T47D (cell line): ENCODE measurements around the gene HSD17B11.
"Not testable (repeated sequence)": the region's sequence is repeated elsewhere in the genome, so short reads cannot be mapped to it uniquely, and the experiment has no call there.

Experiments
- DNase-seq, 2 experiments: peaks; one replicate each; pipeline versions ENCODE4 v3.0.0 to v3.0.0-alpha.2; 2011 to 2012; ENCODE audit warnings: low read depth in 1 of 2, low spot score in 1 of 2
- JUND ChIP-seq: IDR thresholded peaks from 2 replicates; pipeline ENCODE4 v1.6.1; 2012; ENCODE audit warnings: low read depth
- in situ Hi-C: cut with HindIII; loops from 2 replicates; pipeline ENCODE4 v1.10.0; 2016; ENCODE audit warnings: low sequenced_read_pairs, low pct_unique_long_range_greater_than_20kb

Gene HSD17B11

GRCh38 chr4:87390891-87391575 lies at the start of gene HSD17B11:
Gene HSD17B11 (minus strand): TSS chr4:87391188. CDS start chr4:87391070, 118 bp downstream.
- peak; percentile 50 to 64 for DNase-seq
- in situ Hi-C loops, result no loop called here
- TF ChIP-seq JUND, result no peak

GRCh38 chr4:87433342-87433741 lies 42.4 kb upstream of the HSD17B11 start:
- in situ Hi-C loops, result no loop called here
- TF ChIP-seq JUND, result no peak
- no peak for DNase-seq

GRCh38 chr4:87430038-87430437 lies 39.0 kb upstream of the HSD17B11 start:
- in situ Hi-C loops, result no loop called here
- DNase-seq, result no peak
- no peak for TF ChIP-seq JUND

GRCh38 chr4:87428979-87429378 lies 38.0 kb upstream of the HSD17B11 start:
- DNase-seq, result no peak
- no peak for TF ChIP-seq JUND
- in situ Hi-C loops, result no loop called here

GRCh38 chr4:87427518-87427868 lies 36.5 kb upstream of the HSD17B11 start:
- no peak for DNase-seq
- no peak for TF ChIP-seq JUND
- in situ Hi-C loops, result no loop called here

GRCh38 chr4:87426865-87427517 lies 36.0 kb upstream of the HSD17B11 start:
- in situ Hi-C loops, result no loop called here
- TF ChIP-seq JUND, result no peak
- DNase-seq, result no peak

GRCh38 chr4:87425711-87426110 lies 34.7 kb upstream of the HSD17B11 start:
- TF ChIP-seq JUND, result no peak
- no peak for DNase-seq
- in situ Hi-C loops, result no loop called here

GRCh38 chr4:87424099-87424543 lies 33.1 kb upstream of the HSD17B11 start:
- DNase-seq, in situ Hi-C loops: not testable (repeated sequence)

GRCh38 chr4:87423317-87424098 lies 32.5 kb upstream of the HSD17B11 start:
- in situ Hi-C loops, result no loop called here
- TF ChIP-seq JUND, result no peak
- DNase-seq, result no peak

GRCh38 chr4:87422104-87423052 lies 31.4 kb upstream of the HSD17B11 start, which contains the start of gene NUDT9:
Gene NUDT9 (plus strand): TSS chr4:87422573. CDS start chr4:87422906, 333 bp downstream.
- no peak; the same call in 1 of the 2 replicates for TF ChIP-seq JUND
- in situ Hi-C loops, result no loop called here
- peak; percentile 59 to 93 for DNase-seq

- TF ChIP-seq JUND, result no peak
- in situ Hi-C loops, result no loop called here
- DNase-seq, result no peak
These were observed 29.4 kb upstream of the HSD17B11 start for GRCh38 chr4:87420276-87420830.
